CD8-positive, alpha-beta memory T cell (primary cell): Measurements from ENCODE around the gene CCDC85A. TPM values are rescaled to one million over a fixed set of nuclear protein-coding genes. Genes with fewer than 3 reads are reported as not detected.

Source experiments
- CTCF ChIA-PET: fragments of 350-600 bp; sonication (Branson Sonifier 250); formaldehyde crosslinking; loops from one replicate; lab custom pipeline; 2021; ENCODE audit warnings: antibody characterized with exemption; lab: Charles Lee
- POLR2A ChIA-PET: fragments of 350-600 bp; sonication (Branson Sonifier 250); formaldehyde crosslinking; loops from one replicate; lab custom pipeline; 2021; ENCODE audit warnings: antibody characterized with exemption; lab: Charles Lee
- DNase-seq, 5 donors: peaks; one replicate each; pipeline versions ENCODE4 v3.0.0 to v3.0.0-alpha.2; 2020 to 2022; ENCODE audit warnings: mixed read lengths in 1 of 5
- H3K27ac ChIP-seq: one replicate; pipeline ENCODE4 v1.7.0; 2013; ENCODE audit warnings: low read depth, mild to moderate bottlenecking, low read length, moderate library complexity
- H3K27me3 ChIP-seq: 2 replicates; pipeline ENCODE4 v1.7.0; 2013; ENCODE audit warnings: low read length, mild to moderate bottlenecking; ENCODE audit not compliant: insufficient read depth, poor library complexity, severe bottlenecking
- H3K36me3 ChIP-seq: 2 replicates; pipeline ENCODE4 v1.7.0; 2013; ENCODE audit warnings: mild to moderate bottlenecking, low read length, moderate library complexity; ENCODE audit not compliant: insufficient read depth
- H3K4me1 ChIP-seq: 2 replicates; pipeline ENCODE4 v1.7.0; 2013; ENCODE audit warnings: mild to moderate bottlenecking, low read length, moderate library complexity; ENCODE audit not compliant: insufficient read depth
- H3K4me3 ChIP-seq: 2 replicates; pipeline ENCODE4 v1.7.0; 2013; ENCODE audit warnings: mild to moderate bottlenecking, low read length
- H3K9me3 ChIP-seq: 2 replicates; pipeline ENCODE4 v1.7.0; 2013; ENCODE audit warnings: mild to moderate bottlenecking, low read length
- H3K27ac Mint-ChIP-seq, 8 donors: one replicate each; pipeline ENCODE4 v1.8.0; 2020 to 2021; ENCODE audit warnings: mixed read lengths in 8 of 8, mild to moderate bottlenecking in 6 of 8, inconsistent platforms in 3 of 8, moderate library complexity in 3 of 8
- H3K27me3 Mint-ChIP-seq, 2 donors: one replicate each; pipeline ENCODE4 v1.8.0; 2020 to 2021; ENCODE audit warnings: mixed read lengths in 2 of 2, mild to moderate bottlenecking in 1 of 2, moderate library complexity in 1 of 2
- H3K36me3 Mint-ChIP-seq, 3 donors: one replicate each; pipeline ENCODE4 v1.8.0; 2020 to 2021; ENCODE audit warnings: mixed read lengths in 3 of 3, inconsistent platforms in 1 of 3, mild to moderate bottlenecking in 1 of 3
- H3K4me1 Mint-ChIP-seq, 3 donors: one replicate each; pipeline ENCODE4 v1.8.0; 2020 to 2021; ENCODE audit warnings: mixed read lengths in 3 of 3, inconsistent platforms in 1 of 3, mild to moderate bottlenecking in 1 of 3
- H3K4me3 Mint-ChIP-seq, 7 donors: one replicate each; pipeline ENCODE4 v1.8.0; 2020 to 2021; ENCODE audit warnings: mixed read lengths in 7 of 7, mild to moderate bottlenecking in 6 of 7, moderate library complexity in 4 of 7, inconsistent platforms in 2 of 7
- H3K9me3 Mint-ChIP-seq, 5 donors: one replicate each; pipeline ENCODE4 v1.8.0; 2020 to 2022; ENCODE audit warnings: mixed read lengths in 5 of 5, mild to moderate bottlenecking in 3 of 5, moderate library complexity in 2 of 5, inconsistent platforms in 1 of 5
- polyA plus RNA-seq: library from polyadenylated mRNA; unstranded; fragments of 300-500 nt; fragmentation: Illumina TruSeq; gene quantifications from one replicate; pipeline ENCODE4 v1.2.3, GENCODE V29; 2021
- total RNA-seq, 2 experiments: library from RNA; stranded (reverse); gene quantifications; one replicate each; pipeline ENCODE4 v1.2.3, GENCODE V29; 2021

CCDC85A gene
- total and polyA plus RNA-seq, 3 experiments from 2014 or later: not detected

GRCh38 chr2:56199492-56199891, 15.7 kb downstream of the CCDC85A start:
- Histone ChIP-seq H3K4me1 (no peaks in the 10 kb centered on the region), H3K4me3 (no peak overlapping the region), H3K36me3 (no peaks in the 10 kb centered on the region), H3K27ac (no peak overlapping the region), H3K27me3 (no peaks in the 10 kb centered on the region), H3K9me3 (no peaks in the 10 kb centered on the region)
- DNase-seq: no peak
- ChIA-PET CTCF (no interaction called here), POLR2A (no interaction called here)
- no peak overlapping the region for H3K4me3 Mint-ChIP-seq
- H3K4me1 Mint-ChIP-seq: no peaks in the 10 kb centered on the region
- no peaks in the 10 kb centered on the region for H3K27me3 Mint-ChIP-seq
- no peaks in the 10 kb centered on the region for H3K36me3 Mint-ChIP-seq
- H3K9me3 Mint-ChIP-seq: peaks cover 0 to 3% (median 0%) of the 10 kb centered on the region in 5 donors
- no peak overlapping the region for H3K27ac Mint-ChIP-seq

GRCh38 chr2:56202381-56203121, 18.8 kb downstream of the CCDC85A start:
- Histone ChIP-seq H3K27ac (no peak overlapping the region), H3K27me3 (no peaks in the 10 kb centered on the region), H3K4me1 (no peaks in the 10 kb centered on the region), H3K4me3 (no peak overlapping the region), H3K9me3 (no peaks in the 10 kb centered on the region), H3K36me3 (no peaks in the 10 kb centered on the region)
- Mint-ChIP-seq H3K4me1 (no peaks in the 10 kb centered on the region), H3K36me3 (no peaks in the 10 kb centered on the region), H3K27me3 (no peaks in the 10 kb centered on the region), H3K27ac (no peak overlapping the region), H3K9me3 (peaks cover 0 to 4% (median 3%) of the 10 kb centered on the region in 5 donors), H3K4me3 (no peak overlapping the region)
- CTCF ChIA-PET: no interaction called here
- POLR2A ChIA-PET: no interaction called here
- DNase-seq: no peak

GRCh38 chr2:56204556-56204955, 20.8 kb downstream of the CCDC85A start:
- Mint-ChIP-seq H3K4me3 (no peak overlapping the region), H3K27ac (no peak overlapping the region), H3K36me3 (no peaks in the 10 kb centered on the region), H3K27me3 (no peaks in the 10 kb centered on the region), H3K9me3 (peaks cover 0 to 4% (median 3%) of the 10 kb centered on the region in 5 donors), H3K4me1 (no peaks in the 10 kb centered on the region)
- CTCF ChIA-PET: no interaction called here
- DNase-seq: no peak
- Histone ChIP-seq H3K4me1 (no peaks in the 10 kb centered on the region), H3K27ac (no peak overlapping the region), H3K4me3 (no peak overlapping the region), H3K9me3 (no peaks in the 10 kb centered on the region), H3K36me3 (no peaks in the 10 kb centered on the region), H3K27me3 (no peaks in the 10 kb centered on the region)
- POLR2A ChIA-PET: no interaction called here

GRCh38 chr2:56206250-56206649, 22.5 kb downstream of the CCDC85A start:
- Mint-ChIP-seq H3K27ac (no peak overlapping the region), H3K4me1 (no peaks in the 10 kb centered on the region), H3K4me3 (no peak overlapping the region), H3K9me3 (peaks cover 0 to 4% (median 3%) of the 10 kb centered on the region in 5 donors), H3K27me3 (no peaks in the 10 kb centered on the region), H3K36me3 (no peaks in the 10 kb centered on the region)
- Histone ChIP-seq H3K36me3 (no peaks in the 10 kb centered on the region), H3K9me3 (no peaks in the 10 kb centered on the region), H3K27ac (no peak overlapping the region), H3K27me3 (no peaks in the 10 kb centered on the region), H3K4me1 (no peaks in the 10 kb centered on the region), H3K4me3 (no peak overlapping the region)
- no peak for DNase-seq
- CTCF ChIA-PET: no interaction called here
- POLR2A ChIA-PET: no interaction called here

GRCh38 chr2:56207760-56208159, 24.0 kb downstream of the CCDC85A start:
- Mint-ChIP-seq H3K27me3 (no peaks in the 10 kb centered on the region), H3K9me3 (peaks cover 0 to 4% (median 3%) of the 10 kb centered on the region in 5 donors), H3K36me3 (no peaks in the 10 kb centered on the region), H3K4me3 (no peak overlapping the region), H3K4me1 (no peaks in the 10 kb centered on the region), H3K27ac (no peak overlapping the region)
- Histone ChIP-seq H3K27ac (no peak overlapping the region), H3K9me3 (no peaks in the 10 kb centered on the region), H3K4me3 (no peak overlapping the region), H3K36me3 (no peaks in the 10 kb centered on the region), H3K27me3 (no peaks in the 10 kb centered on the region), H3K4me1 (no peaks in the 10 kb centered on the region)
- CTCF ChIA-PET: no interaction called here
- POLR2A ChIA-PET: no interaction called here
- no peak for DNase-seq

- ChIA-PET CTCF (no interaction called here), POLR2A (no interaction called here)
- no peaks in the 10 kb centered on the region for H3K9me3 ChIP-seq
- H3K27ac ChIP-seq: no peak overlapping the region
- H3K4me3 ChIP-seq: no peak overlapping the region
- Mint-ChIP-seq H3K4me3 (no peak overlapping the region), H3K4me1 (no peaks in the 10 kb centered on the region), H3K36me3 (no peaks in the 10 kb centered on the region), H3K27ac (no peak overlapping the region), H3K27me3 (no peaks in the 10 kb centered on the region), H3K9me3 (peaks cover 0 to 4% (median 3%) of the 10 kb centered on the region in 5 donors)
- H3K4me1 ChIP-seq: no peaks in the 10 kb centered on the region
- no peak for DNase-seq
- H3K27me3 ChIP-seq: no peaks in the 10 kb centered on the region
- no peaks in the 10 kb centered on the region for H3K36me3 ChIP-seq
These were observed 24.6 kb downstream of the CCDC85A start for GRCh38 chr2:56208380-56208779.

GRCh38 chr2:56209701-56210100, 25.9 kb downstream of the CCDC85A start:
- CTCF ChIA-PET: no interaction called here
- Mint-ChIP-seq H3K4me3 (no peak overlapping the region), H3K4me1 (no peaks in the 10 kb centered on the region), H3K9me3 (peaks cover 0 to 4% (median 3%) of the 10 kb centered on the region in 5 donors), H3K27me3 (no peaks in the 10 kb centered on the region), H3K27ac (no peak overlapping the region), H3K36me3 (no peaks in the 10 kb centered on the region)
- H3K9me3 ChIP-seq: no peaks in the 10 kb centered on the region
- no peak for DNase-seq
- H3K27me3 ChIP-seq: no peaks in the 10 kb centered on the region
- H3K36me3 ChIP-seq: no peaks in the 10 kb centered on the region
- no peaks in the 10 kb centered on the region for H3K4me1 ChIP-seq
- H3K27ac ChIP-seq: no peak overlapping the region
- no peak overlapping the region for H3K4me3 ChIP-seq
- POLR2A ChIA-PET: no interaction called here

- H3K9me3 ChIP-seq: no peaks in the 10 kb centered on the region
- no peak overlapping the region for H3K27ac ChIP-seq
- H3K9me3 Mint-ChIP-seq: peaks cover 0 to 4% (median 3%) of the 10 kb centered on the region in 5 donors
- no peaks in the 10 kb centered on the region for H3K27me3 Mint-ChIP-seq
- H3K36me3 ChIP-seq: no peaks in the 10 kb centered on the region
- no peak overlapping the region for H3K4me3 Mint-ChIP-seq
- DNase-seq: no peak
- H3K4me1 ChIP-seq: no peaks in the 10 kb centered on the region
- no peaks in the 10 kb centered on the region for H3K27me3 ChIP-seq
- ChIA-PET CTCF (no interaction called here), POLR2A (no interaction called here)
- no peaks in the 10 kb centered on the region for H3K36me3 Mint-ChIP-seq
- H3K4me3 ChIP-seq: no peak overlapping the region
- H3K4me1 Mint-ChIP-seq: no peaks in the 10 kb centered on the region
- no peak overlapping the region for H3K27ac Mint-ChIP-seq
These were observed 26.5 kb downstream of the CCDC85A start for GRCh38 chr2:56210291-56210690.
